ENCODE data around the gene IRF7. TPM values are rescaled to one million over a fixed set of nuclear protein-coding genes. Genes with fewer than 3 reads are reported as not detected.

The IRF7 gene
- total and polyA plus RNA-seq, 2 experiments from 2014 or later: 12.3 to 17.3 TPM

- H3K9me2 ChIP-seq (ENCODE audit: insufficient read depth): no peaks in the 10 kb centered on the region
- peaks cover 9% of the 10 kb centered on the region for H3K27me3 Mint-ChIP-seq (ENCODE audit: insufficient read depth, low read depth, poor library complexity)
- H3F3A ChIP-seq (replicated peaks; ENCODE audit: low read depth): peaks cover 11% of the 10 kb centered on the region; the same call in 1 of the 2 replicates
- H3K4me1 Mint-ChIP-seq: peaks cover 13% of the 10 kb centered on the region
- no peak for DNase-seq (ENCODE audit: low spot score)
- H3K27ac Mint-ChIP-seq: no peak overlapping the region
- H3K4me2 ChIP-seq: no peak overlapping the region
- no peak overlapping the region for H3K4me3 ChIP-seq
- TF ChIP-seq CTCF (conservative IDR thresholded peaks at IDR 0.05; ENCODE audit: low read depth in 2 of 2) (no peak), REST (IDR thresholded peaks at IDR 0.05; ENCODE audit: unreplicated experiment) (no peak)
- H3K27ac ChIP-seq (ENCODE audit: low read depth): no peak overlapping the region
- peaks cover 10% of the 10 kb centered on the region; the same call in 1 of the 2 replicates for H3K36me3 ChIP-seq (ENCODE audit: insufficient read depth)
- H3K27me3 ChIP-seq (ENCODE audit: insufficient read depth): no peaks in the 10 kb centered on the region
- no peak overlapping the region for H2AFZ ChIP-seq
- peaks cover 71% of the 10 kb centered on the region for H3K79me2 ChIP-seq (replicated peaks; ENCODE audit: insufficient read depth)
- no peak overlapping the region for H3K4me3 Mint-ChIP-seq
- peaks cover 10% of the 10 kb centered on the region for H3K4me1 ChIP-seq (ENCODE audit: insufficient read depth)
- H3K36me3 Mint-ChIP-seq (ENCODE audit: low read depth): peaks cover 24% of the 10 kb centered on the region
- ATAC-seq: no peak
- no peaks in the 10 kb centered on the region; the same call in 2 of the 3 replicates for H3K9me3 Mint-ChIP-seq
- peaks cover 37% of the 10 kb centered on the region for H4K20me1 ChIP-seq (replicated peaks; ENCODE audit: insufficient read depth)
Measured at GRCh38 chr11:581752-582151, 34.0 kb downstream of the IRF7 start.

GRCh38 chr11:581342-581741, 34.4 kb downstream of the IRF7 start:
- Histone ChIP-seq H3K27me3 (ENCODE audit: insufficient read depth) (no peaks in the 10 kb centered on the region), H3F3A (replicated peaks; ENCODE audit: low read depth) (peaks cover 11% of the 10 kb centered on the region; the same call in 1 of the 2 replicates), H2AFZ (no peak overlapping the region), H3K9me2 (ENCODE audit: insufficient read depth) (no peaks in the 10 kb centered on the region), H3K4me1 (ENCODE audit: insufficient read depth) (peaks cover 10% of the 10 kb centered on the region), H3K27ac (ENCODE audit: low read depth) (no peak overlapping the region), H3K4me3 (no peak overlapping the region), H3K4me2 (no peak overlapping the region), H3K36me3 (ENCODE audit: insufficient read depth) (peaks cover 10% of the 10 kb centered on the region; the same call in 1 of the 2 replicates), H3K79me2 (replicated peaks; ENCODE audit: insufficient read depth) (peaks cover 72% of the 10 kb centered on the region), H4K20me1 (replicated peaks; ENCODE audit: insufficient read depth) (peaks cover 35% of the 10 kb centered on the region)
- no peak for DNase-seq (ENCODE audit: low spot score)
- Mint-ChIP-seq H3K27ac (no peak overlapping the region), H3K9me3 (no peaks in the 10 kb centered on the region; the same call in 2 of the 3 replicates), H3K27me3 (ENCODE audit: insufficient read depth, low read depth, poor library complexity) (peaks cover 9% of the 10 kb centered on the region), H3K4me3 (no peak overlapping the region; the same call in 2 of the 3 replicates), H3K4me1 (peaks cover 13% of the 10 kb centered on the region), H3K36me3 (ENCODE audit: low read depth) (peaks cover 22% of the 10 kb centered on the region)
- no peak for ATAC-seq
- TF ChIP-seq ZNF462 (CRISPR knock-in tag; IDR thresholded peaks at IDR 0.05): no peak
- no peak for TF ChIP-seq REST (IDR thresholded peaks at IDR 0.05; ENCODE audit: unreplicated experiment)
- TF ChIP-seq ZNF114 (CRISPR knock-in tag; IDR thresholded peaks at IDR 0.05): no peak
- TF ChIP-seq JUNB (IDR thresholded peaks at IDR 0.05; ENCODE audit: unreplicated experiment): no peak
